HEK293 (cell line): ENCODE results near the gene DAGLA.
A peak's percentile ranks its signal among the peaks of the same experiment; 100 is the strongest.

Experiments used
- CTCF ChIA-PET: fragments of 350-600 bp; formaldehyde crosslinking; extraction: SDS; loops from one replicate; lab custom pipeline; 2021; ENCODE audit warnings: antibody characterized with exemption; lab: Yijun Ruan, JAX
- POLR2A ChIA-PET: fragments of 300-600 bp; formaldehyde crosslinking; extraction: SDS; loops from one replicate; lab custom pipeline; 2020; ENCODE audit warnings: antibody characterized with exemption, inconsistent platforms; lab: Yijun Ruan, JAX
- H3K27ac ChIP-seq: fragments of 200-500 bp; sonication (Bioruptor generic); 2 replicates; pipeline ENCODE4 v1.5.1; 2014; ENCODE audit warnings: low read depth, low read length, control low read depth, inconsistent platforms; ENCODE audit errors: extremely low read depth
- H3K36me3 ChIP-seq, 2 experiments: fragments of 200-500 bp in 1 of 2; sonication (Bioruptor generic) in 1 of 2; 1 replicate in 1 of 2; 2 replicates in 1 of 2; pipeline ENCODE4 v1.5.1; 2014 to 2017; ENCODE audit warnings: inconsistent platforms in 2 of 2, low read length in 2 of 2; ENCODE audit not compliant: control insufficient read depth in 2 of 2, insufficient read depth in 1 of 2
- H3K4me1 ChIP-seq: fragments of 200-500 bp; sonication (Bioruptor generic); 2 replicates; pipeline ENCODE4 v1.5.1; 2014; ENCODE audit warnings: mild to moderate bottlenecking, low read length, inconsistent platforms; ENCODE audit not compliant: control insufficient read depth, insufficient read depth
- H3K4me3 ChIP-seq: 2 replicates; pipeline ENCODE4 v1.5.1; 2011; ENCODE audit warnings: low read depth, mild to moderate bottlenecking, control low read depth, low read length, moderate library complexity
- H3K9me3 ChIP-seq: fragments of 200-500 bp; sonication (Bioruptor generic); 2 replicates; pipeline ENCODE4 v1.5.1; 2014; ENCODE audit warnings: low read depth, low read length, inconsistent platforms; ENCODE audit not compliant: control insufficient read depth, insufficient read depth
- GLI2 ChIP-seq: fragments of 450-650 bp; formaldehyde crosslinking; IDR thresholded peaks from 2 replicates; pipeline ENCODE4; 2017; ENCODE audit warnings: missing biosample characterization, missing genetic modification characterization, low read depth, borderline replicate concordance
- GLIS1 ChIP-seq: fragments of 450-650 bp; formaldehyde crosslinking; IDR thresholded peaks from 2 replicates; pipeline ENCODE4 v1.5.1; 2016; ENCODE audit warnings: missing biosample characterization, missing genetic modification characterization
- WT1 ChIP-seq: fragments of 450-650 bp; formaldehyde crosslinking; IDR thresholded peaks from 2 replicates; pipeline ENCODE4 v1.5.1; 2016; ENCODE audit warnings: missing biosample characterization, missing genetic modification characterization
- ZBTB20 ChIP-seq: fragments of 450-650 bp; formaldehyde crosslinking; IDR thresholded peaks from 2 replicates; pipeline ENCODE4 v1.5.1; 2016; ENCODE audit warnings: missing biosample characterization, missing genetic modification characterization
- ZNF121 ChIP-seq: fragments of 450-650 bp; formaldehyde crosslinking; IDR thresholded peaks from 2 replicates; pipeline ENCODE4 v1.5.1; 2016; ENCODE audit warnings: missing biosample characterization, missing genetic modification characterization
- ZNF19 ChIP-seq: fragments of 450-650 bp; formaldehyde crosslinking; IDR thresholded peaks from 2 replicates; pipeline ENCODE4; 2016; ENCODE audit warnings: missing biosample characterization, missing genetic modification characterization, low read depth
- ZNF266 ChIP-seq: fragments of 450-650 bp; formaldehyde crosslinking; IDR thresholded peaks from 2 replicates; pipeline ENCODE4 v1.5.1; 2016; ENCODE audit warnings: missing biosample characterization, missing genetic modification characterization, low read depth
- ZNF530 ChIP-seq: fragments of 450-650 bp; formaldehyde crosslinking; IDR thresholded peaks from 2 replicates; pipeline ENCODE4 v1.5.1; 2016; ENCODE audit warnings: low read depth, missing biosample characterization, missing genetic modification characterization
- ZNF76 ChIP-seq: fragments of 450-650 bp; formaldehyde crosslinking; IDR thresholded peaks from 2 replicates; pipeline ENCODE4; 2016; ENCODE audit warnings: low read depth, missing biosample characterization, missing genetic modification characterization, borderline replicate concordance
- TF ChIP-seq, protein P1 (sequence below): fragments of 450-650 bp; formaldehyde crosslinking; IDR thresholded peaks from 2 replicates; pipeline ENCODE4 v1.5.1; 2016; ENCODE audit warnings: missing biosample characterization, missing genetic modification characterization
- TF ChIP-seq, protein P2 (sequence below): fragments of 450-650 bp; formaldehyde crosslinking; IDR thresholded peaks from 2 replicates; pipeline ENCODE4 v1.5.1; 2017; ENCODE audit warnings: missing biosample characterization, missing genetic modification characterization

Gene DAGLA

GRCh38 chr11:61793083-61793828, 113.1 kb downstream of the DAGLA start (continued):
- TF ChIP-seq, protein P1, sequence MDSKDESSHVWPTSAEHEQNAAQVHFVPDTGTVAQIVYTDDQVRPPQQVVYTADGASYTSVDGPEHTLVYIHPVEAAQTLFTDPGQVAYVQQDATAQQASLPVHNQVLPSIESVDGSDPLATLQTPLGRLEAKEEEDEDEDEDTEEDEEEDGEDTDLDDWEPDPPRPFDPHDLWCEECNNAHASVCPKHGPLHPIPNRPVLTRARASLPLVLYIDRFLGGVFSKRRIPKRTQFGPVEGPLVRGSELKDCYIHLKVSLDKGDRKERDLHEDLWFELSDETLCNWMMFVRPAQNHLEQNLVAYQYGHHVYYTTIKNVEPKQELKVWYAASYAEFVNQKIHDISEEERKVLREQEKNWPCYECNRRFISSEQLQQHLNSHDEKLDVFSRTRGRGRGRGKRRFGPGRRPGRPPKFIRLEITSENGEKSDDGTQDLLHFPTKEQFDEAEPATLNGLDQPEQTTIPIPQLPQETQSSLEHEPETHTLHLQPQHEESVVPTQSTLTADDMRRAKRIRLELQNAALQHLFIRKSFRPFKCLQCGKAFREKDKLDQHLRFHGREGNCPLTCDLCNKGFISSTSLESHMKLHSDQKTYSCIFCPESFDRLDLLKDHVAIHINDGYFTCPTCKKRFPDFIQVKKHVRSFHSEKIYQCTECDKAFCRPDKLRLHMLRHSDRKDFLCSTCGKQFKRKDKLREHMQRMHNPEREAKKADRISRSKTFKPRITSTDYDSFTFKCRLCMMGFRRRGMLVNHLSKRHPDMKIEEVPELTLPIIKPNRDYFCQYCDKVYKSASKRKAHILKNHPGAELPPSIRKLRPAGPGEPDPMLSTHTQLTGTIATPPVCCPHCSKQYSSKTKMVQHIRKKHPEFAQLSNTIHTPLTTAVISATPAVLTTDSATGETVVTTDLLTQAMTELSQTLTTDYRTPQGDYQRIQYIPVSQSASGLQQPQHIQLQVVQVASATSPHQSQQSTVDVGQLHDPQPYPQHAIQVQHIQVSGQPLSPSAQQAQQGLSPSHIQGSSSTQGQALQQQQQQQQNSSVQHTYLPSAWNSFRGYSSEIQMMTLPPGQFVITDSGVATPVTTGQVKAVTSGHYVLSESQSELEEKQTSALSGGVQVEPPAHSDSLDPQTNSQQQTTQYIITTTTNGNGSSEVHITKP (tag by site-specific recombination) = 0 out of 2 replicates have a peak, but pooled peaks have one; percentile 28
- no peak for TF ChIP-seq ZNF266 (tag by site-specific recombination)

DNA sequence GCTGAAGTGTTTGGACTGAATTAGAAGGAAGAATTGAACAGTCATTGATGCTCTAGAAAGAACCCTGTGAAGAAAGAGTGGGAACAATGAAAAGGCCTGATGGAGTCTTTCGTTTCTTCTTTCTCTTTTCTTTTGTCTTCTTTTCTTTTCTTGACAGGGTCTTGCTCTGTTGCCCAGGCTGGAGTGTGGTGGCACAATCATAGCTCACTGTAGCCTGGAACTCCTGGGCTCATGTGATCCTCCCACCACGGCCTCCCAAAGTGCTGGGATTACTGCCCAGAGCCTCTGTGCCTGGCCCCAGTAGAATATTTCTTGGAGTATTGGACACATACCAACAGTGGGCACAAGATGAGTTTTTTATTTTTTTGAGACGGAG, 113.6 kb downstream of the DAGLA start:
- ChIA-PET POLR2A (interaction anchor here (3.6 kb wide), 1 partner anchor 22 kb away, joined by 38 read pairs; the partner anchor contains the start of gene FADS1), CTCF (interaction anchor here (0.6 to 9.0 kb wide), 8 partner anchors 21 to 314 kb away, joined by 3 to 118 read pairs (median 7); no protein-coding TSS in a partner anchor)
- peak; percentile 90 for TF ChIP-seq ZNF121 (tag by site-specific recombination)
- 0 out of 2 replicates have a peak, but pooled peaks have one; percentile 14 for TF ChIP-seq GLIS1 (tag by site-specific recombination)
- no peak for TF ChIP-seq ZNF530 (tag by site-specific recombination)
- TF ChIP-seq ZNF76 (tag by site-specific recombination) = no peak
- TF ChIP-seq WT1 (tag by site-specific recombination) = no peak
- Histone ChIP-seq H3K36me3 (peaks cover 0 to 61% of the 10 kb centered on the region in 2 experiments; a peak in 2 of 3 replicates), H3K4me3 (peak overlapping the region; percentile 87), H3K4me1 (0 out of 2 replicates have a peak, but pooled peaks cover 3% of the 10 kb centered on the region), H3K27ac (peak overlapping the region; percentile 89; the same call in 1 of the 2 replicates), H3K9me3 (no peaks in the 10 kb centered on the region)

DNA sequence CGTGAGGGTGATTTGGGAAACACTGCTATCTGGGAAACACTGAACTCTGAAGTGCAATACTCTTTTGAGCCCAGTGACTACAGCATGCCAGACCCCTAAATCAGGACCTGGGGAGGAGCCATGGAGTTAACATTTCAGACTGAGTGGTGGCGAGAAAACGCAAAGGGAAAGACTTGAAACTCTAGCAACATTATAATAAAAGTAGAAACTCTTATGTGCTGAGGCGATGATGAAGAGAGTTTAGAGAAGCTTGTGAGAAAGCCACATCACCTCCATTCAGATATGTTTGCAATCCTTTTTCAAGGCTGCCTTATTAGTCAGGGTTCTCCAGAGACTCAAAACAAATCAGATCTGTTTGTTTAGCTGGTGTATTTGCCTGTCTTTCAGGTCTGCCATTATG, 114.4 kb downstream of the DAGLA start:
- Histone ChIP-seq H3K4me1 (0 out of 2 replicates have a peak, but pooled peaks cover 3% of the 10 kb centered on the region), H3K4me3 (no peak overlapping the region; the same call in 1 of the 2 replicates), H3K9me3 (no peaks in the 10 kb centered on the region)
- CTCF ChIA-PET = interaction anchor here (1.1 to 9.0 kb wide), 4 partner anchors 46 to 288 kb away, joined by 3 to 118 read pairs (median 53); no protein-coding TSS in a partner anchor
- TF ChIP-seq ZBTB20 = no peak
- TF ChIP-seq, protein P2, sequence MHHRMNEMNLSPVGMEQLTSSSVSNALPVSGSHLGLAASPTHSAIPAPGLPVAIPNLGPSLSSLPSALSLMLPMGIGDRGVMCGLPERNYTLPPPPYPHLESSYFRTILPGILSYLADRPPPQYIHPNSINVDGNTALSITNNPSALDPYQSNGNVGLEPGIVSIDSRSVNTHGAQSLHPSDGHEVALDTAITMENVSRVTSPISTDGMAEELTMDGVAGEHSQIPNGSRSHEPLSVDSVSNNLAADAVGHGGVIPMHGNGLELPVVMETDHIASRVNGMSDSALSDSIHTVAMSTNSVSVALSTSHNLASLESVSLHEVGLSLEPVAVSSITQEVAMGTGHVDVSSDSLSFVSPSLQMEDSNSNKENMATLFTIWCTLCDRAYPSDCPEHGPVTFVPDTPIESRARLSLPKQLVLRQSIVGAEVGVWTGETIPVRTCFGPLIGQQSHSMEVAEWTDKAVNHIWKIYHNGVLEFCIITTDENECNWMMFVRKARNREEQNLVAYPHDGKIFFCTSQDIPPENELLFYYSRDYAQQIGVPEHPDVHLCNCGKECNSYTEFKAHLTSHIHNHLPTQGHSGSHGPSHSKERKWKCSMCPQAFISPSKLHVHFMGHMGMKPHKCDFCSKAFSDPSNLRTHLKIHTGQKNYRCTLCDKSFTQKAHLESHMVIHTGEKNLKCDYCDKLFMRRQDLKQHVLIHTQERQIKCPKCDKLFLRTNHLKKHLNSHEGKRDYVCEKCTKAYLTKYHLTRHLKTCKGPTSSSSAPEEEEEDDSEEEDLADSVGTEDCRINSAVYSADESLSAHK (tag by site-specific recombination) = peak; percentile 85
- TF ChIP-seq, all 188 proteins: peak for 1
- POLR2A ChIA-PET = no interaction called here
- Histone ChIP-seq H3K36me3 (peaks cover 0 to 60% of the 10 kb centered on the region in 2 experiments; a peak in 2 of 3 replicates), H3K27ac (no peak overlapping the region)

DNA sequence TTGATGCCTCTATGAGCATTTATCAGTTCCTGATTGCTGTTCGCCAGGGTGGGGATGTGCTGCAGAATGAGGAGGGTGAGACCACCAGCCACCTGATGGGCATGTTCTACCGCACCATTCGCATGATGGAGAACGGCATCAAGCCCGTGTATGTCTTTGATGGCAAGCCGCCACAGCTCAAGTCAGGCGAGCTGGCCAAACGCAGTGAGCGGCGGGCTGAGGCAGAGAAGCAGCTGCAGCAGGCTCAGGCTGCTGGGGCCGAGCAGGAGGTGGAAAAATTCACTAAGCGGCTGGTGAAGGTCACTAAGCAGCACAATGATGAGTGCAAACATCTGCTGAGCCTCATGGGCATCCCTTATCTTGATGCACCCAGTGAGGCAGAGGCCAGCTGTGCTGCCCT, 115.3 kb downstream of the DAGLA start:
- CTCF ChIA-PET = interaction anchor here (0.6 to 5.1 kb wide), 6 partner anchors 11 to 287 kb away, joined by 3 to 57 read pairs (median 32); partner anchors contain the start of gene FADS2
- no peak overlapping the region for H3K27ac ChIP-seq
- no peaks in the 10 kb centered on the region for H3K9me3 ChIP-seq
- H3K4me1 ChIP-seq = 0 out of 2 replicates have a peak, but pooled peaks cover 3% of the 10 kb centered on the region
- TF ChIP-seq ZNF19 (no peak), GLI2 (tag by site-specific recombination) (no peak)
- TF ChIP-seq, all 188 proteins: peak for 0
- Histone ChIP-seq H3K4me3 (no peak overlapping the region), H3K36me3 (peaks cover 0 to 60% of the 10 kb centered on the region in 2 experiments; a peak in 2 of 3 replicates)
- POLR2A ChIA-PET = no interaction called here
